ENCODE results near the gene CCHCR1. TPM values are rescaled to one million over a fixed set of nuclear protein-coding genes. Genes with fewer than 3 reads are reported as not detected.
A peak's percentile ranks its signal among the peaks of the same experiment; 100 is the strongest.

Gene CCHCR1
- total RNA-seq, 6 experiments from 2014 or later = 12.0 to 24.3 (median 23.5) TPM

- no peak for TF ChIP-seq CTCF (IDR thresholded peaks at IDR 0.05)
- Mint-ChIP-seq H3K4me3 (peak within 1 kb of the TSS; percentile 80), H3K4me1 (ENCODE audit: low read depth) (peaks cover 48% of the 10 kb centered on the region), H3K27ac (peak within 1 kb of the TSS; percentile 89), H3K36me3 (ENCODE audit: low read depth) (no peaks in the 10 kb centered on the region), H3K27me3 (ENCODE audit: insufficient read depth) (peaks cover 10% of the 10 kb centered on the region), H3K9me3 (no peaks in the 10 kb centered on the region)
- DNase-seq = peak; percentile 91
These were observed 43.1 kb downstream of the CCHCR1 start, which contains the start of gene PSORS1C1 for GRCh38 chr6:31114541-31114878. PSORS1C1 (plus strand) TSS chr6:31114800; CDS start chr6:31129633, 14,833 bp downstream.

DNA sequence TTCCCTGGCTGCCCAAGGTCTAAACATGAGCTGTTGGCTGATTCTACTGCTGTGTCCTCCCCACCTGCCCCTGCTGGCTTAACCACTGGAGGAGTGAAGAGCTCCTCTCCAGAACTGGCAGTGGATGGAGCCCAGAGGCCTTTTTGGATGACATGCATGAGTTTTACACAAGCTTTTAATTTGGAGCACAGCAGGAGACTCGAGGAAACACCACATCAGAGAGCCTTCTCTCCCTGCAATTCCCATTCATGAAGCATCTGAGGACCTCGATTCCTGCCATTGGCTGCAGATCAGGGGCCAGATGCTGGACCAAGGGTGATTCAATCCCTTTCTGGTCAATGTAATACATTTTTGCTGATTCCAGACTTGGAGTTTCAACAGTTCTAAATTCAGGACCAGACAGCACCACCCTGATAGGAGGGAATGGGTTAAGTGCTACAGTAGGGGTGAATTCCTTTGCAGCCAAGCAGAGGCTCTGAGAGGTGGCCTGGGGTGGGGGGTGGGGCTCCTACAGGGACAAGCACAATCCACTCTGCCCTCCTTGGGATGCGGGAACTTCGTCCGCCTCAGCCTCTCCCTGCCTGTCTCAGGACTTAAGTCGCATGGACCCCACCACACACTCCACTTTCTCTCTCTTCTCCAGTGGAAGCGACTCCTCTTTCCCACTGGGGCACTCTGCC, 43.6 kb downstream of the CCHCR1 start:
- H3K36me3 Mint-ChIP-seq (ENCODE audit: low read depth) = no peaks in the 10 kb centered on the region
- no peak for TF ChIP-seq CTCF (IDR thresholded peaks at IDR 0.05)
- H3K9me3 Mint-ChIP-seq = no peaks in the 10 kb centered on the region
- H3K4me3 Mint-ChIP-seq = peak overlapping the region; percentile 80
- peaks cover 48% of the 10 kb centered on the region for H3K4me1 Mint-ChIP-seq (ENCODE audit: low read depth)
- H3K27ac Mint-ChIP-seq = peak overlapping the region; percentile 89
- H3K27me3 Mint-ChIP-seq (ENCODE audit: insufficient read depth) = peaks cover 14% of the 10 kb centered on the region
- DNase-seq = peak; percentile 32

GRCh38 chr6:31112478-31112877, 45.1 kb downstream of the CCHCR1 start, which contains the start of gene C6orf15:
C6orf15 (minus strand) TSS chr6:31112575; CDS start chr6:31112555, 20 bp downstream.
- no peak within 1 kb of the TSS for H3K4me3 Mint-ChIP-seq
- H3K27ac Mint-ChIP-seq = no peak within 1 kb of the TSS; the same call in 1 of the 2 replicates
- peaks cover 48% of the 10 kb centered on the region for H3K4me1 Mint-ChIP-seq (ENCODE audit: low read depth)
- no peak for TF ChIP-seq CTCF (IDR thresholded peaks at IDR 0.05)
- H3K36me3 Mint-ChIP-seq (ENCODE audit: low read depth) = no peaks in the 10 kb centered on the region
- H3K27me3 Mint-ChIP-seq (ENCODE audit: insufficient read depth) = peaks cover 14% of the 10 kb centered on the region
- DNase-seq = no peak
- no peaks in the 10 kb centered on the region for H3K9me3 Mint-ChIP-seq

- Mint-ChIP-seq H3K36me3 (ENCODE audit: low read depth) (no peaks in the 10 kb centered on the region), H3K27me3 (ENCODE audit: insufficient read depth) (peaks cover 14% of the 10 kb centered on the region), H3K9me3 (no peaks in the 10 kb centered on the region), H3K27ac (no peak overlapping the region), H3K4me1 (ENCODE audit: low read depth) (peaks cover 42% of the 10 kb centered on the region), H3K4me3 (no peak overlapping the region)
- no peak for DNase-seq
- no peak for TF ChIP-seq CTCF (IDR thresholded peaks at IDR 0.05)
These were observed 45.9 kb downstream of the CCHCR1 start for GRCh38 chr6:31111712-31112111.

DNA sequence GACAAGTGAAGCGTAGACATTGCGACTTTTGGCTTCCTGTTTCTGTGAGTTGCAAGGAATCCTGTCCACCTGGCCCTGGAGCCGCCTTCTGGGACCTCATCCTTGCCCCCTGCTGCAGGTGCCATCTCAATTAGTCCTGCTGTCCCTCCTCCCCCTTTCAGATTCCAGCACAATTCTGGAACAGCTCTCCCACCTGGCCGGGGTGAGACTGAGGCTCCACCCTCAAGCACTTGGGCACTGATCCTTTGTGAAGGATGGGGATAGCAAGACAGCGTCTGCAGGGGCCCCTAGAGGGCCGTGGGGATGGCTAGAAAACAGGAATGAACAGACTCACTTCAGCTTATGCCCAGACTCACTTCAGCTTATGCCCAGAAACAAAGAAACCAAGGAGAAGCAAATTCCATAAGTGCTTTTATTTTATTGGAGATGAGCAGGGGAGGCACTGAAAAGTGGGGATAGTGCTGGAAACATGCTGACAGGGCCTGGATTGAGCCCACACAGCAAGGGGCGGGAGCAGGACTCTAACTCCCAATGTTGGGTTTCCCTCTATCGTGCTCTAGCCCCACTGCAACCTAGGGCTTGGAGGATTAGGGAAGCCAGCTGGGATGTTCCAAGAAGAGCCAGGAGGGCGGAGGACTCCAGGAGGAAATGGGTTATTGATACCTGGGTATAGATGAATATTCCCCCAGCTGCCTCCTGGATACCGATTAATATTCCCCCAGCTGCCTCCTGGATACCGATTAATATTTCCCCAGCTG, 46.6 kb downstream of the CCHCR1 start:
- H3K4me1 Mint-ChIP-seq (ENCODE audit: low read depth) = peaks cover 35% of the 10 kb centered on the region
- no peak overlapping the region for H3K27ac Mint-ChIP-seq
- H3K4me3 Mint-ChIP-seq = no peak overlapping the region
- no peak for TF ChIP-seq CTCF (IDR thresholded peaks at IDR 0.05)
- peaks cover 19% of the 10 kb centered on the region for H3K27me3 Mint-ChIP-seq (ENCODE audit: insufficient read depth)
- no peak for DNase-seq
- no peaks in the 10 kb centered on the region for H3K9me3 Mint-ChIP-seq
- no peaks in the 10 kb centered on the region for H3K36me3 Mint-ChIP-seq (ENCODE audit: low read depth)
